Keratinocyte (primary cell): ENCODE data around the gene BNC2. TPM values are rescaled to one million over a fixed set of nuclear protein-coding genes. Genes with fewer than 3 reads are reported as not detected.
"Not testable (repeated sequence)": the region's sequence is repeated elsewhere in the genome, so short reads cannot be mapped to it uniquely, and the experiment has no call there.

Experiments
- DNase-seq: peaks from one replicate; pipeline ENCODE4 v3.0.0-alpha.2; 2011; ENCODE audit warnings: low read depth, missing footprints, low spot score
- FAIRE-seq: peaks from 2 replicates; lab custom pipeline; 2011; peaks lifted over from hg19 to GRCh38; lab: Jason Lieb, UNC
- H2AFZ ChIP-seq: 2 replicates; pipeline ENCODE4 v1.6.0; 2012; ENCODE audit warnings: low read length, control low read depth, inconsistent platforms; ENCODE audit not compliant: control insufficient read depth
- H3K27ac ChIP-seq: 2 replicates; pipeline ENCODE4 v1.5.1; 2011; ENCODE audit warnings: low read length; ENCODE audit not compliant: control insufficient read depth, insufficient read depth
- H3K27me3 ChIP-seq: 3 replicates; pipeline ENCODE4 v1.6.0; 2011; ENCODE audit warnings: low read length; ENCODE audit not compliant: control insufficient read depth, insufficient read depth; ENCODE audit errors: extremely low read depth
- H3K36me3 ChIP-seq, 2 experiments: 2 replicates in 1 of 2; 3 replicates in 1 of 2; pipeline ENCODE4 v1.5.1; 2011; ENCODE audit warnings: low read length in 2 of 2, mild to moderate bottlenecking in 1 of 2; ENCODE audit not compliant: control insufficient read depth in 2 of 2, insufficient read depth in 2 of 2; ENCODE audit errors: extremely low read depth in 1 of 2
- H3K4me1 ChIP-seq: 3 replicates; pipeline ENCODE4 v1.5.1; 2011; ENCODE audit warnings: low read length; ENCODE audit not compliant: control insufficient read depth, insufficient read depth; ENCODE audit errors: extremely low read depth
- H3K4me2 ChIP-seq: 3 replicates; pipeline ENCODE4 v1.6.0; 2011; ENCODE audit warnings: low read depth, low read length; ENCODE audit not compliant: control insufficient read depth, insufficient read depth; ENCODE audit errors: extremely low read depth
- H3K4me3 ChIP-seq, 3 experiments: fragments of 200-600 bp in 1 of 3; sonication (generic) in 1 of 3; 2 replicates in 2 of 3; 3 replicates in 1 of 3; pipeline ENCODE4 v1.5.1; 2011 to 2016; ENCODE audit warnings: low read length in 3 of 3, mild to moderate bottlenecking in 3 of 3, control low read depth in 2 of 3, inconsistent platforms in 1 of 3, low read depth in 1 of 3, mixed read lengths in 1 of 3, mixed run types in 1 of 3, moderate library complexity in 1 of 3; ENCODE audit not compliant: control insufficient read depth in 2 of 3, insufficient read depth in 2 of 3; ENCODE audit errors: extremely low read depth in 1 of 3
- H3K79me2 ChIP-seq: 2 replicates; pipeline ENCODE4 v1.6.0; 2012; ENCODE audit warnings: low read length; ENCODE audit not compliant: control insufficient read depth, insufficient read depth
- H3K9ac ChIP-seq: 3 replicates; pipeline ENCODE4 v1.6.0; 2011; ENCODE audit warnings: low read length; ENCODE audit not compliant: control insufficient read depth, insufficient read depth; ENCODE audit errors: extremely low read depth
- H3K9me1 ChIP-seq: 3 replicates; pipeline ENCODE4 v1.6.0; 2011; ENCODE audit warnings: low read length; ENCODE audit not compliant: control insufficient read depth, insufficient read depth; ENCODE audit errors: extremely low read depth
- H3K9me3 ChIP-seq: 2 replicates; pipeline ENCODE4 v1.5.1; 2012; ENCODE audit warnings: low read depth, low read length; ENCODE audit not compliant: control insufficient read depth
- H4K20me1 ChIP-seq: 3 replicates; pipeline ENCODE4 v1.6.0; 2011; ENCODE audit warnings: low read length; ENCODE audit not compliant: control insufficient read depth, insufficient read depth; ENCODE audit errors: extremely low read depth
- EZH2 ChIP-seq: IDR thresholded peaks from one replicate; pipeline ENCODE4 v1.6.1; 2012; ENCODE audit warnings: inconsistent platforms, mild to moderate bottlenecking, low read length, moderate library complexity
- dilution Hi-C: fragments of 300-500 bp; cut with MboI; formaldehyde crosslinking; loops from one replicate; pipeline ENCODE4 v1.7.0; 2020; ENCODE audit warnings: low sequenced_read_pairs; ENCODE audit not compliant: extremely low pct_ligation_motif_present
- polyA plus RNA-seq, 5 experiments: library from polyadenylated mRNA; depleted of rRNA in 3 of 5; stranded (reverse) in 3 of 5; stranded (forward) in 1 of 5; unstranded in 1 of 5; fragments of >200 nt; gene quantifications; 1 replicate in 1 of 5; 2 replicates in 3 of 5; 3 replicates in 1 of 5; pipeline versions ENCODE4 v1.2.1 to v1.2.3, GENCODE V29; 2011 to 2012; ENCODE audit warnings: missing spikeins in 2 of 5, low read depth in 1 of 5, low replicate concordance in 1 of 5
- TF ChIP-seq, protein P1 (sequence below), 3 experiments: IDR thresholded peaks in 1 of 3; conservative IDR thresholded peaks in 1 of 3; optimal IDR thresholded peaks in 1 of 3; 2 replicates in 2 of 3; 3 replicates in 1 of 3; pipeline versions ENCODE3 to v1.5.1; 2011; ENCODE audit warnings: low read length in 3 of 3, mild to moderate bottlenecking in 3 of 3, moderate library complexity in 2 of 3, control low read depth in 1 of 3, inconsistent platforms in 1 of 3; ENCODE audit not compliant: insufficient read depth in 2 of 3; ENCODE audit errors: extremely low read depth in 1 of 3

The BNC2 gene
- polyA plus RNA-seq, 1 donor (not counting 4 experiments of a cell fraction or from before 2014, with no cell fraction given): 1.1 TPM

DNA sequence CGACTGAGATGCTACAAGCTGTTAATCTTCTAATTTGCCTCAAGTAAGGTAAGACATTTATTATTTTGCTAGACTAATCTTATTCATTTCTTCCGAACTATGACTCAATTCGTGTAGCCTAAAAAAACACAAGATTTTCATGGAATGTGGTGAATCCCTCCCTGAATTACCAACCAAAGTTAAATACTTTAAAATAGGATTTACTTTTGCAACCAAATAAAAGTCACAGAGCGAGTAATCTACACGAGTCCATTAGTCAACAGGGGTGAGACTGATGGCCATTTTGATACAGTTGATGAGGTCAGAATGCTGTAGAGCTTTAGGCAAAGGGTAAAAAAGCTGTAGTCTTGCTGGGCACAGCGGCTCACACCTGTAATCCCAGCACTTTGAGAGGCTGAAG, 13.1 kb upstream of the BNC2 start:
- Histone ChIP-seq H3K9me1 (no peaks in the 10 kb centered on the region), H4K20me1 (no peaks in the 10 kb centered on the region), H3K4me3 (no peak overlapping the region), H3K4me2 (no peak overlapping the region), H3K9me3 (no peaks in the 10 kb centered on the region), H3K4me1 (no peaks in the 10 kb centered on the region), H3K9ac (no peak overlapping the region), H3K27ac (no peak overlapping the region), H3K36me3 (no peaks in the 10 kb centered on the region), H2AFZ (no peak overlapping the region), H3K27me3 (no peaks in the 10 kb centered on the region), H3K79me2 (no peaks in the 10 kb centered on the region)
- TF ChIP-seq, protein P1, sequence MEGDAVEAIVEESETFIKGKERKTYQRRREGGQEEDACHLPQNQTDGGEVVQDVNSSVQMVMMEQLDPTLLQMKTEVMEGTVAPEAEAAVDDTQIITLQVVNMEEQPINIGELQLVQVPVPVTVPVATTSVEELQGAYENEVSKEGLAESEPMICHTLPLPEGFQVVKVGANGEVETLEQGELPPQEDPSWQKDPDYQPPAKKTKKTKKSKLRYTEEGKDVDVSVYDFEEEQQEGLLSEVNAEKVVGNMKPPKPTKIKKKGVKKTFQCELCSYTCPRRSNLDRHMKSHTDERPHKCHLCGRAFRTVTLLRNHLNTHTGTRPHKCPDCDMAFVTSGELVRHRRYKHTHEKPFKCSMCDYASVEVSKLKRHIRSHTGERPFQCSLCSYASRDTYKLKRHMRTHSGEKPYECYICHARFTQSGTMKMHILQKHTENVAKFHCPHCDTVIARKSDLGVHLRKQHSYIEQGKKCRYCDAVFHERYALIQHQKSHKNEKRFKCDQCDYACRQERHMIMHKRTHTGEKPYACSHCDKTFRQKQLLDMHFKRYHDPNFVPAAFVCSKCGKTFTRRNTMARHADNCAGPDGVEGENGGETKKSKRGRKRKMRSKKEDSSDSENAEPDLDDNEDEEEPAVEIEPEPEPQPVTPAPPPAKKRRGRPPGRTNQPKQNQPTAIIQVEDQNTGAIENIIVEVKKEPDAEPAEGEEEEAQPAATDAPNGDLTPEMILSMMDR (optimal IDR thresholded peaks at IDR 0.05 in 1 of 3, IDR thresholded peaks at IDR 0.05 in 1 of 3, conservative IDR thresholded peaks at IDR 0.05 in 1 of 3; ENCODE audit: extremely low read depth in 1 of 3, insufficient read depth in 2 of 3, low read length in 3 of 3): no peak
- no peak for TF ChIP-seq EZH2
- DNase-seq (no peak), FAIRE-seq (no peak)
- dilution Hi-C loops: no loop called here

DNA sequence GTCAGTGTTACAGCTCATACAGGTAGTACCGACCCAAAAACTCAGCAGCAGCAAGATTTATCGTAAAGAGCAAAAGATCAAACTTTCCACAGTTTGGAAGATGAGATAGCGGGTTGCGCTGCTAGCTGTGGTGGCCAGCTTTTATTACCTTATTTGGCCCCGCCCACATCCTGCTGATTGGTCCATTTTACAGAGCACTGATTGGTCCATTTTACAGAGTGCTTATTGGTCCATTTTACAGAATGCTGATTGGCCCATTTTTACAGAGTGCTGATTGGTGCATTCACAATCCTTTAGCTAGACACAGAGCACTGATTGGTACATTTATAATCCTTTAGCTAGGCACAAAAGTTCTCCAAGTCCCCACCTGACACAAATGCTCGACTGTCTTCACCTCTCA, 12.0 kb upstream of the BNC2 start:
- H3K4me2 ChIP-seq, H3K36me3 ChIP-seq, H3K4me1 ChIP-seq, H2AFZ ChIP-seq, H3K9me3 ChIP-seq, H3K27ac ChIP-seq, FAIRE-seq, H3K9me1 ChIP-seq, H3K9ac ChIP-seq, H4K20me1 ChIP-seq, H3K4me3 ChIP-seq, dilution Hi-C loops, DNase-seq, H3K79me2 ChIP-seq, H3K27me3 ChIP-seq: not testable (repeated sequence)

DNA sequence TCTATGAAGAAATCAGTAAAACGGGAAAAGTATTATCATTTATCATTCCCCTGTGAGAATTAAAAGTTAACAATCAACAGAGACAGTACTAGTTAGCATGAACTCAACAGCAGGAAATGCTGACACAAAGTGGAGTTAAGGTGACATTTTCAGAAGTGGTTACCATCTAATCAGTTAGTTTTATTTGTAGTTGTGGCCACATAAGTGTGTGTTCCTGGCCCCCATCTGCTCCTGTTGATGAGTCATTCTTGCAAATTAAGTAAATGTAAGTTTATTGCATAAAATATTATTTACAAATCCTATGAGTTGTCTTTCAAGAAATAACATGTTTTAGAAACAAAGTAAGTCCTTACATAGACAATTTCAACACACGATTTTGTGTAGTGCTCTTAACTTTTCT, 8.9 kb upstream of the BNC2 start:
- no peak overlapping the region for H3K9ac ChIP-seq
- no peak overlapping the region for H3K27ac ChIP-seq
- dilution Hi-C loops: no loop called here
- FAIRE-seq (no peak), DNase-seq (no peak)
- H3K9me3 ChIP-seq: no peaks in the 10 kb centered on the region
- no peaks in the 10 kb centered on the region for H4K20me1 ChIP-seq
- no peaks in the 10 kb centered on the region for H3K36me3 ChIP-seq
- no peak for TF ChIP-seq EZH2
- TF ChIP-seq, protein P1 (optimal IDR thresholded peaks at IDR 0.05 in 1 of 3, IDR thresholded peaks at IDR 0.05 in 1 of 3, conservative IDR thresholded peaks at IDR 0.05 in 1 of 3; ENCODE audit: extremely low read depth in 1 of 3, insufficient read depth in 2 of 3, low read length in 3 of 3): no peak
- no peaks in the 10 kb centered on the region for H3K79me2 ChIP-seq
- no peak overlapping the region for H3K4me2 ChIP-seq
- H3K4me1 ChIP-seq: no peaks in the 10 kb centered on the region
- no peaks in the 10 kb centered on the region for H3K27me3 ChIP-seq
- no peak overlapping the region for H2AFZ ChIP-seq
- no peak overlapping the region for H3K4me3 ChIP-seq
- no peaks in the 10 kb centered on the region for H3K9me1 ChIP-seq
